SK-N-SH (cell line): ENCODE results near the gene WHRN. TPM values are rescaled to one million over a fixed set of nuclear protein-coding genes. Genes with fewer than 3 reads are reported as not detected.

Experiments
- CTCF ChIA-PET: fragments of 300-600, 350-600 bp; formaldehyde crosslinking; extraction: SDS; loops from one replicate; lab custom pipeline; 2021; lab: Yijun Ruan, JAX
- POLR2A ChIA-PET: fragments of 350-600 bp; sonication (Branson Sonifier 250); formaldehyde crosslinking; extraction: SDS; loops from one replicate; lab custom pipeline; 2020; ENCODE audit warnings: antibody characterized with exemption, inconsistent platforms; lab: Yijun Ruan, JAX
- DNase-seq: peaks from one replicate; pipeline ENCODE4 v3.0.0; 2012
- H2AFZ ChIP-seq: fragments of 200-600 bp; sonication (generic); 2 replicates; pipeline ENCODE4 v1.8.1; 2016; ENCODE audit warnings: antibody characterized with exemption, mild to moderate bottlenecking, low read depth
- H3F3A ChIP-seq: fragments of 200-600 bp; sonication (generic); replicated peaks from 2 replicates; pipeline ENCODE3; 2016; ENCODE audit warnings: antibody characterized with exemption, mild to moderate bottlenecking; ENCODE audit not compliant: insufficient read depth
- H3K27ac ChIP-seq, 2 experiments: fragments of 200-500 bp in 1 of 2; fragments of 200-600 bp in 1 of 2; sonication (Bioruptor generic) in 1 of 2; sonication (generic), shearing (Covaris generic) in 1 of 2; 2 replicates each; pipeline versions ENCODE4 v1.5.1 to v1.6.1; 2014 to 2016; ENCODE audit warnings: low read depth in 2 of 2, inconsistent platforms in 1 of 2, low read length in 1 of 2, mild to moderate bottlenecking in 1 of 2, mixed read lengths in 1 of 2
- H3K27me3 ChIP-seq: fragments of 200-600 bp; sonication (generic), shearing (Covaris generic); 2 replicates; pipeline ENCODE4 v1.6.1; 2016; ENCODE audit warnings: mixed run types; ENCODE audit not compliant: insufficient read depth
- H3K36me3 ChIP-seq, 2 experiments: fragments of 200-500 bp in 1 of 2; fragments of 200-600 bp in 1 of 2; sonication (Bioruptor generic) in 1 of 2; sonication (generic) in 1 of 2; replicated peaks in 1 of 2; 2 replicates each; pipeline versions ENCODE3 to v1.5.1; 2014 to 2016; ENCODE audit warnings: low read length in 1 of 2, mild to moderate bottlenecking in 1 of 2; ENCODE audit not compliant: insufficient read depth in 2 of 2, control insufficient read depth in 1 of 2
- H3K4me1 ChIP-seq, 2 experiments: fragments of 200-500 bp in 1 of 2; fragments of 200-600 bp in 1 of 2; sonication (Bioruptor generic) in 1 of 2; sonication (generic), shearing (Covaris generic) in 1 of 2; 2 replicates each; pipeline versions ENCODE4 v1.5.1 to v1.6.1; 2014 to 2016; ENCODE audit warnings: low read depth in 1 of 2, low read length in 1 of 2, mixed run types in 1 of 2; ENCODE audit not compliant: insufficient read depth in 2 of 2, control insufficient read depth in 1 of 2
- H3K4me2 ChIP-seq: fragments of 200-600 bp; sonication (generic), shearing (Covaris generic); 2 replicates; pipeline ENCODE4 v1.6.1; 2017; ENCODE audit warnings: mixed run types
- H3K4me3 ChIP-seq, 2 experiments: fragments of 200-500 bp in 1 of 2; fragments of 200-600 bp in 1 of 2; sonication (Bioruptor generic) in 1 of 2; sonication (generic), shearing (Covaris generic) in 1 of 2; 2 replicates each; pipeline versions ENCODE4 v1.5.1 to v1.8.1; 2014 to 2016; ENCODE audit warnings: low read depth in 2 of 2, inconsistent platforms in 1 of 2, low read length in 1 of 2, mild to moderate bottlenecking in 1 of 2, mixed read lengths in 1 of 2, moderate library complexity in 1 of 2
- H3K79me2 ChIP-seq: fragments of 200-600 bp; sonication (generic); 2 replicates; pipeline ENCODE4 v1.8.1; 2017; ENCODE audit warnings: mild to moderate bottlenecking; ENCODE audit not compliant: insufficient read depth
- H3K9ac ChIP-seq: fragments of 200-600 bp; sonication (generic); 2 replicates; pipeline ENCODE4 v1.6.1; 2017; ENCODE audit warnings: mixed run types
- H3K9me2 ChIP-seq: fragments of 200-600 bp; sonication (generic); 2 replicates; pipeline ENCODE4 v1.6.1; 2017; ENCODE audit warnings: mixed run types
- H3K9me3 ChIP-seq: fragments of 200-600 bp; sonication (generic); 2 replicates; pipeline ENCODE4 v1.6.1; 2017; ENCODE audit warnings: mixed run types, mild to moderate bottlenecking, moderate library complexity
- H4K20me1 ChIP-seq: fragments of 200-600 bp; sonication (generic); 2 replicates; pipeline ENCODE4 v1.6.1; 2017; ENCODE audit warnings: mild to moderate bottlenecking, mixed run types; ENCODE audit not compliant: insufficient read depth
- CHD2 ChIP-seq: fragments of 150-350 bp; IDR thresholded peaks from 2 replicates; pipeline ENCODE4 v1.6.1; 2018; ENCODE audit warnings: low read length; ENCODE audit not compliant: partially characterized antibody
- CTCF ChIP-seq: fragments of 200-600 bp; sonication (generic); IDR thresholded peaks from 2 replicates; pipeline ENCODE4 v1.6.1; 2017; ENCODE audit warnings: antibody characterized with exemption, mild to moderate bottlenecking, moderate library complexity
- EZH2phosphoT487 ChIP-seq: fragments of 200-600 bp; sonication (generic); IDR thresholded peaks from 2 replicates; pipeline ENCODE4 v1.6.1; 2017; ENCODE audit warnings: low read depth, mixed run types, mild to moderate bottlenecking, antibody characterized with exemption, moderate library complexity, borderline replicate concordance
- IRF3 ChIP-seq: fragments of 150-350 bp; IDR thresholded peaks from 2 replicates; pipeline ENCODE4 v1.6.1; 2016; ENCODE audit warnings: mild to moderate bottlenecking, low read depth, low read length
- MXI1 ChIP-seq: IDR thresholded peaks from 2 replicates; pipeline ENCODE4 v1.6.1; 2012; ENCODE audit warnings: mild to moderate bottlenecking, low read depth, low read length, improper control_type of control experiment
- NFIC ChIP-seq: IDR thresholded peaks from 2 replicates; pipeline ENCODE4 v1.4.0; 2012; ENCODE audit warnings: borderline replicate concordance
- PBX3 ChIP-seq: IDR thresholded peaks from 2 replicates; pipeline ENCODE4; 2012
- POLR2AphosphoS5 ChIP-seq: IDR thresholded peaks from 2 replicates; pipeline ENCODE4 v1.6.1; 2012; ENCODE audit warnings: low read depth, low read length
- RAD21 ChIP-seq: IDR thresholded peaks from 2 replicates; pipeline ENCODE4 v1.6.1; 2012; ENCODE audit warnings: mild to moderate bottlenecking, low read length
- RCOR1 ChIP-seq: fragments of 150-350 bp; IDR thresholded peaks from 2 replicates; pipeline ENCODE4 v1.6.1; 2017; ENCODE audit warnings: antibody characterized with exemption, low read length
- TAF1 ChIP-seq: IDR thresholded peaks from 2 replicates; pipeline ENCODE4 v1.6.1; 2012; ENCODE audit warnings: low read depth, mild to moderate bottlenecking, low read length, moderate library complexity, borderline replicate concordance
- TCF12 ChIP-seq: IDR thresholded peaks from 2 replicates; pipeline ENCODE4 v1.4.0; 2012
- TEAD4 ChIP-seq: IDR thresholded peaks from 2 replicates; pipeline ENCODE4 v1.4.0; 2012; ENCODE audit warnings: mild to moderate bottlenecking, borderline replicate concordance; ENCODE audit not compliant: insufficient read depth
- WGBS: methylation state at CpG from one replicate; pipeline ENCODE4 v1.1.6; 2017; ENCODE audit warnings: low lambda C conversion rate; 5-methylcytosine and 5-hydroxymethylcytosine counted together
- polyA plus RNA-seq, 3 experiments: library from polyadenylated mRNA; depleted of rRNA; stranded (reverse); fragments of >200 nt; gene quantifications; 2 replicates each; pipeline ENCODE4 v1.2.3, GENCODE V29; 2012

WHRN gene
- polyA plus RNA-seq, 1 of the 3 experiments (the other 2 are of a cell fraction): 4.6 TPM

GRCh38 chr9:114518120-114518519 is 12.8 kb upstream of the WHRN start:
- no peaks in the 10 kb centered on the region for H4K20me1 ChIP-seq
- no peaks in the 10 kb centered on the region for H3K36me3 ChIP-seq
- H3K9me3 ChIP-seq: no peaks in the 10 kb centered on the region
- DNase-seq: no peak
- H3K79me2 ChIP-seq: no peaks in the 10 kb centered on the region
- no peak overlapping the region for H3K9ac ChIP-seq
- no peak for TF ChIP-seq TAF1
- no peak for TF ChIP-seq POLR2AphosphoS5
- no peak for TF ChIP-seq CHD2
- TF ChIP-seq CTCF: no peak
- TF ChIP-seq EZH2phosphoT487: no peak
- no peak for TF ChIP-seq RCOR1
- TF ChIP-seq TCF12: no peak
- CTCF ChIA-PET: interaction anchor here (1.0 to 2.5 kb wide), 3 partner anchors 14 to 136 kb away, joined by 5 to 8 read pairs (median 6); no protein-coding TSS in a partner anchor
- H3K4me3 ChIP-seq: peak overlapping the region in 1 of 2 experiments; percentile 23; a peak in 1 of 4 replicates
- no peak overlapping the region for H2AFZ ChIP-seq
- POLR2A ChIA-PET: no interaction called here
- H3K27ac ChIP-seq: no peak overlapping the region
- H3K4me1 ChIP-seq: no peaks in the 10 kb centered on the region
- peaks cover 23% of the 10 kb centered on the region; the same call in 1 of the 2 replicates for H3K27me3 ChIP-seq
- WGBS: 80% methylated on average over 1 of the region's 1 CpG
- H3K4me2 ChIP-seq: no peak overlapping the region
- no peaks in the 10 kb centered on the region for H3F3A ChIP-seq
- H3K9me2 ChIP-seq: no peaks in the 10 kb centered on the region

GRCh38 chr9:114516913-114517312 is 11.6 kb upstream of the WHRN start:
- Histone ChIP-seq H3K4me2 (no peak overlapping the region), H3K27ac (no peak overlapping the region), H3K9me3 (no peaks in the 10 kb centered on the region), H2AFZ (no peak overlapping the region), H3K4me1 (no peaks in the 10 kb centered on the region), H3K36me3 (no peaks in the 10 kb centered on the region), H3K9ac (no peak overlapping the region), H3K9me2 (no peaks in the 10 kb centered on the region), H4K20me1 (no peaks in the 10 kb centered on the region), H3K27me3 (peaks cover 19% of the 10 kb centered on the region; the same call in 1 of the 2 replicates), H3K79me2 (no peaks in the 10 kb centered on the region), H3K4me3 (no peak overlapping the region), H3F3A (no peaks in the 10 kb centered on the region)
- WGBS: 8% methylated on average over 3 of the region's 7 CpGs
- CTCF ChIA-PET: interaction anchor here (0.7 kb wide), 1 partner anchor 32 kb away, joined by 3 read pairs; no protein-coding TSS in a partner anchor
- DNase-seq: no peak
- TF ChIP-seq CHD2: no peak
- TF ChIP-seq PBX3: peak; percentile 32
- POLR2A ChIA-PET: no interaction called here

- H3K79me2 ChIP-seq: no peaks in the 10 kb centered on the region
- WGBS: 20% methylated on average over 3 of the region's 3 CpGs
- ChIA-PET CTCF (no interaction called here), POLR2A (no interaction called here)
- no peak overlapping the region for H3K4me3 ChIP-seq
- H3K27me3 ChIP-seq: peaks cover 32% of the 10 kb centered on the region
- no peaks in the 10 kb centered on the region for H3K9me2 ChIP-seq
- no peaks in the 10 kb centered on the region for H3K4me1 ChIP-seq
- no peaks in the 10 kb centered on the region for H3K9me3 ChIP-seq
- no peaks in the 10 kb centered on the region for H4K20me1 ChIP-seq
- H3K9ac ChIP-seq: no peak overlapping the region
- H3K27ac ChIP-seq: no peak overlapping the region
- H3K36me3 ChIP-seq: no peaks in the 10 kb centered on the region
- no peaks in the 10 kb centered on the region for H3F3A ChIP-seq
- no peak overlapping the region for H3K4me2 ChIP-seq
- no peak overlapping the region for H2AFZ ChIP-seq
- no peak for DNase-seq
- TF ChIP-seq MXI1: no peak
- no peak for TF ChIP-seq TEAD4
- TF ChIP-seq IRF3: no peak
- TF ChIP-seq RAD21: no peak
- TF ChIP-seq CTCF: no peak
- TF ChIP-seq CHD2: no peak
- no peak for TF ChIP-seq NFIC
- TF ChIP-seq EZH2phosphoT487: no peak
- TF ChIP-seq PBX3: no peak
Measured at GRCh38 chr9:114515528-114515927, 10.3 kb upstream of the WHRN start.
